ENCODE results near the gene RNLS.

Gene RNLS

DNA sequence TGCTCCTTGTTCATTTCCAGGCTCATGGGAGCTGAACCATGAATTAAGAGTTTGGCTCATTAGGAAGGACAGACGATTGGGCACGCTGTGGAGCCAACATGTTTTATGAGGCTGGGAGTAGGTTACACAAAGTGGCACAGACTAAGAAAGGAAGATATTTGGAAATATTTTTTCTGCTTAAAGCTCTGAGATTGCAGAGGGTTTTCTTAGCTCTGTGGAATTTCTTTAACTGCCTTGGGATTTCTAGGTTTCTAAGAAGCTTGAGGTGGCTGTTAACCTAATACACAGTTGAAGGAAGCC lies 344.6 kb downstream of the RNLS start:
- Histone ChIP-seq H3K9ac (ENCODE audit: low read length) (no peak overlapping the region), H3K27ac (ENCODE audit: low read depth, low read length) (no peak overlapping the region), H3K4me3 (ENCODE audit: insufficient read depth, low read length, poor library complexity, severe bottlenecking) (no peak overlapping the region), H3K27me3 (ENCODE audit: low read length) (no peaks in the 10 kb centered on the region), H3K36me3 (ENCODE audit: low read length) (no peaks in the 10 kb centered on the region), H3K79me2 (ENCODE audit: insufficient read depth, low read length) (no peaks in the 10 kb centered on the region), H3K9me3 (ENCODE audit: insufficient read depth, low read length) (no peaks in the 10 kb centered on the region), H3K4me2 (ENCODE audit: low read depth, low read length, poor library complexity, severe bottlenecking) (no peak overlapping the region), H2AFZ (ENCODE audit: low read depth, low read length, severe bottlenecking) (no peak overlapping the region), H4K20me1 (ENCODE audit: low read depth, low read length) (no peaks in the 10 kb centered on the region), H3F3A (ENCODE audit: insufficient read depth) (no peaks in the 10 kb centered on the region), H3K9me2 (replicated peaks; ENCODE audit: insufficient read depth, low read length) (no peaks in the 10 kb centered on the region)
- no peak for TF ChIP-seq EZH2phosphoT487 (conservative IDR thresholded peaks at IDR 0.05; ENCODE audit: low read length)
- TF ChIP-seq, protein P1, sequence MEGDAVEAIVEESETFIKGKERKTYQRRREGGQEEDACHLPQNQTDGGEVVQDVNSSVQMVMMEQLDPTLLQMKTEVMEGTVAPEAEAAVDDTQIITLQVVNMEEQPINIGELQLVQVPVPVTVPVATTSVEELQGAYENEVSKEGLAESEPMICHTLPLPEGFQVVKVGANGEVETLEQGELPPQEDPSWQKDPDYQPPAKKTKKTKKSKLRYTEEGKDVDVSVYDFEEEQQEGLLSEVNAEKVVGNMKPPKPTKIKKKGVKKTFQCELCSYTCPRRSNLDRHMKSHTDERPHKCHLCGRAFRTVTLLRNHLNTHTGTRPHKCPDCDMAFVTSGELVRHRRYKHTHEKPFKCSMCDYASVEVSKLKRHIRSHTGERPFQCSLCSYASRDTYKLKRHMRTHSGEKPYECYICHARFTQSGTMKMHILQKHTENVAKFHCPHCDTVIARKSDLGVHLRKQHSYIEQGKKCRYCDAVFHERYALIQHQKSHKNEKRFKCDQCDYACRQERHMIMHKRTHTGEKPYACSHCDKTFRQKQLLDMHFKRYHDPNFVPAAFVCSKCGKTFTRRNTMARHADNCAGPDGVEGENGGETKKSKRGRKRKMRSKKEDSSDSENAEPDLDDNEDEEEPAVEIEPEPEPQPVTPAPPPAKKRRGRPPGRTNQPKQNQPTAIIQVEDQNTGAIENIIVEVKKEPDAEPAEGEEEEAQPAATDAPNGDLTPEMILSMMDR (IDR thresholded peaks at IDR 0.05; ENCODE audit: insufficient read depth, low read length, poor library complexity, severe bottlenecking) = no peak

DNA sequence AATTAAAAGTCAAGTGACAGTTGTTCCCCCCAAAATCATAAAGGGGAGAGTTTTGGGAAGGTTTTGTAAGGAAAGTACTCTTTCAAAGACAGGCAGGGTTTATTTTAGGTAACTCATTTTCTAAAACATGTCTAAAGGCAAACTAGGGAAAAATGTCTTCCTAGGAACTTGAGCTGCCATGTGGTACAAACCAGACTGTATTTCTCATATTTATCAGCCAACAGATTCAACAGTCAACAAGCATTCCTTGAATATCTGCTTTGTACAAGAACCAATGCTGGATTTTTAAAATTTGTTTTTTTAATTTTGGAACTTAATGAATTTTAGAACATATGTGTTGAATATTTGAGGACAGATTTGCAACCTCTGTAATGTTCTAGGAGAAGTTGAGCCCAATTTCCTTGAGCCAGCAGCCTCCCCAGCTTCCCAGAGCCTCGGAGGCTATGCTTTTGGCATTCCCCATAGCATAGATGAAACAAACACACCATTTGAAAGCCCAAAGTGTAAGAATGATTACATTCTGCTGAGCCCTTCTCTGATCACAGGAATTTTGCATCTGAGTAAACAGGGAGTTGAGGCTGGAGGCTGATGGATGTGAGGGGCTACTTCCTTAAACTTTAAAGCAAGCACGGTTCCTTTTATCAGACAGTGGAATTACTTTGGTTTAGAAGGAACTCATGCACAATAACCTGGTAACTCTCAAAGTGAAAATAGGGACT lies 345.1 kb downstream of the RNLS start:
- Histone ChIP-seq H3K36me3 (ENCODE audit: low read length) (no peaks in the 10 kb centered on the region), H3K9me2 (replicated peaks; ENCODE audit: insufficient read depth, low read length) (no peaks in the 10 kb centered on the region), H3K79me2 (ENCODE audit: insufficient read depth, low read length) (no peaks in the 10 kb centered on the region), H4K20me1 (ENCODE audit: low read depth, low read length) (no peaks in the 10 kb centered on the region), H3K4me3 (ENCODE audit: insufficient read depth, low read length, poor library complexity, severe bottlenecking) (no peak overlapping the region), H3K9ac (ENCODE audit: low read length) (no peak overlapping the region), H3K27me3 (ENCODE audit: low read length) (no peaks in the 10 kb centered on the region), H2AFZ (ENCODE audit: low read depth, low read length, severe bottlenecking) (no peak overlapping the region), H3F3A (ENCODE audit: insufficient read depth) (no peaks in the 10 kb centered on the region), H3K27ac (ENCODE audit: low read depth, low read length) (no peak overlapping the region), H3K4me2 (ENCODE audit: low read depth, low read length, poor library complexity, severe bottlenecking) (no peak overlapping the region), H3K9me3 (ENCODE audit: insufficient read depth, low read length) (no peaks in the 10 kb centered on the region)
- no peak for TF ChIP-seq EZH2phosphoT487 (conservative IDR thresholded peaks at IDR 0.05; ENCODE audit: low read length)
- TF ChIP-seq, protein P1 (IDR thresholded peaks at IDR 0.05; ENCODE audit: insufficient read depth, low read length, poor library complexity, severe bottlenecking) = no peak

DNA sequence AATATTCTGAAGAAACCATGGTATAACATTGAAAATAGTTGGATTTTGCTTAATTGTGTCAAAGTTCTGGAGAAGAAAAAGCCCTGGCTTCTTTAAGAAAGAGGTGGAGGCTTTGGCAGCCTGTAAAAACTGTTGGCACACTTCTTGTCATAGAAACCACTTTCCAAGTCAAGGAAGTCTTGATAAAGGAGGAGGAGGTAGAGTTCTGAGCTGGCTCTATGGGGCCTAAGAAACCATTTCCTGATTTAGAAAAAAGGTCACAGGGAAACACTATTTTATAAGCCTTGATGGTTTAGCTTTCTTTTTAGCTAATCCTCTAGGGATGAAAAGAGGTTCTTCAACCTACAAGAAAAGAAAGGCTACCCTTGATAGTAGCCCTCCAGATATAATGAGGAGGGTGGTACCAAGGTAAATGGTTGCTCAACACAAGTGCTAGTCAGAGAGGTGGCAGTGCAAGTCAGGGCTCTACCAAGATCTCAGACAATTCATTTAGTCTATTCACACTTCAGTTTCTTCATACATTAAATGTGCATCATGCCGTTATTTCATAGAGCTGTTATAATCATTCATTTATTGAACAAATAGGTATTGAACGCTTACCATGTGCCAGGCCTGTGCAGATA lies 346.9 kb downstream of the RNLS start:
- H3K79me2 ChIP-seq (ENCODE audit: insufficient read depth, low read length) = no peaks in the 10 kb centered on the region
- H3K4me2 ChIP-seq (ENCODE audit: low read depth, low read length, poor library complexity, severe bottlenecking) = no peak overlapping the region
- H3F3A ChIP-seq (ENCODE audit: insufficient read depth) = no peaks in the 10 kb centered on the region
- H3K27me3 ChIP-seq (ENCODE audit: low read length) = no peaks in the 10 kb centered on the region
- no peak overlapping the region for H3K9ac ChIP-seq (ENCODE audit: low read length)
- H3K36me3 ChIP-seq (ENCODE audit: low read length) = no peaks in the 10 kb centered on the region
- H2AFZ ChIP-seq (ENCODE audit: low read depth, low read length, severe bottlenecking) = no peak overlapping the region
- H3K4me3 ChIP-seq (ENCODE audit: insufficient read depth, low read length, poor library complexity, severe bottlenecking) = no peak overlapping the region
- H4K20me1 ChIP-seq (ENCODE audit: low read depth, low read length) = no peaks in the 10 kb centered on the region
- no peak for TF ChIP-seq EZH2phosphoT487 (conservative IDR thresholded peaks at IDR 0.05; ENCODE audit: low read length)
- TF ChIP-seq, protein P1 (IDR thresholded peaks at IDR 0.05; ENCODE audit: insufficient read depth, low read length, poor library complexity, severe bottlenecking) = no peak
- H3K27ac ChIP-seq (ENCODE audit: low read depth, low read length) = no peak overlapping the region
- H3K9me3 ChIP-seq (ENCODE audit: insufficient read depth, low read length) = no peaks in the 10 kb centered on the region
- H3K9me2 ChIP-seq (replicated peaks; ENCODE audit: insufficient read depth, low read length) = no peaks in the 10 kb centered on the region
